Glomerular visceral epithelial cell (primary cell): ENCODE data around the gene DGLUCY.
A peak's percentile ranks its signal among the peaks of the same experiment; 100 is the strongest.
"Not testable (repeated sequence)": the region's sequence is repeated elsewhere in the genome, so short reads cannot be mapped to it uniquely, and the experiment has no call there.

Experiments
- DNase-seq: peaks from one replicate; pipeline ENCODE4 v3.0.0-alpha.2; 2016; ENCODE audit errors: extremely low spot score

Gene DGLUCY

GRCh38 chr14:91207008-91207407 is 93.1 kb downstream of the DGLUCY start:
- DNase-seq: no peak

DNA sequence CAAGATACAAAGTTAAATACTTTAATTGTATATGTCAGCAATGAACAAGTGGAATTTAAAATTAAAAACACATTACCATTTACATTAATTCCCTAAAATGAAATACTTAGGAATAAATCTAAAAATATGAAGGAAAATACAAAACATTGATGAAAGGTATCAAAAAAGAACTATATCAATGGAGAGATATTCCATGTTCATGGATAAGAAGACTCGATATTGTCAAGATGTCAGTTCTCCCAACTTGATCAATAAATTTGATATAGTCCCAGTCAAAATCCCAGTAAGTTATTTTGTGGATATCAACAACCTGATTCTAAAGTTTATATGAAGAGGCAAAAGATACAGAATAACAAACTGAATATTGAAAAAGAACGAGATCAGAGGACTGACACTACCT is 97.1 kb downstream of the DGLUCY start:
- DNase-seq: no peak

DNA sequence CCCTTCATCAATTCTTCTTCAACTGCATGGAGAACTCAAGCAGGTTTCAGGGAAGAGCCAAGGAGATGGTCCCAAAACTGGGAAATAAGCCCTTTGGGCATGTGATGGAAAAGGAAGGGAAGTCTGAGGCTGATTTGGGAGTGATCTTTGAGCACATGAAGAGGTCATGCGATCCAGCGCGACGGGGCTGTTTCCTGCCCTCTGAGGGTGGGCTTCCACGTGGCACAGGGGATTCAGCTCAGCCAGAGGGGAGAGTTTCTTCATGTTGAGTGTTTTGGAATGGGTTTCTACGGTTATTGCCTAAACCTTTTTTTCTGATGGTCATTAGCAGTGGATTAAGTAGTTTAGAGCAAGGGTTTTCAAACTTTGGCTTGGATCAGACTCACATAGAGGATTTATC is 100.4 kb downstream of the DGLUCY start:
- DNase-seq: no peak

- no peak for DNase-seq
These were observed 101.5 kb downstream of the DGLUCY start for GRCh38 chr14:91215381-91215780.

DNA sequence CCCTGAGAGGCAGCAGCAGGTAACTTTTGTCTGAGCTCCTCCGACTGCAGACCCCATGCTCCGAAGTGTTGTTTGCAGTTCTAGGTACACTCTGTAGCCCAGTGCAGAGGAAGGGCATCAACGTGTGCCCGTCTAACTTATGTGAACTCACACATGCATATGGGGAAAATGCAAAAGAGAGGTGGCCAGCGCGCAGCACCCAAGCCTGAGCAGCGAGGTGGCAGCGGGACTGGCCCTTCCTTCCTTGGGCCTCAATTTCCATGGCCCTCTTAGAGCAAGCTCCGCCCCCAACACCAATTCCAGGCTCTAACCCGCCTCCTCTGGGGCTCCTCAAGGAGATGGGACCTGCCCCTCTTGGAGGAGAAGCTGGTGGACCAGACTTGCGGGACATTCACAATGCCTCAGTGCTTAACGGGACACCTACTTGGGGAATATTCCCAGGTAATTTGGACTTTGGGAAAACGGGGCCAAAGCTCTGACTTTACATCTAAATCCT is 102.9 kb downstream of the DGLUCY start:
- DNase-seq: no peak

DNA sequence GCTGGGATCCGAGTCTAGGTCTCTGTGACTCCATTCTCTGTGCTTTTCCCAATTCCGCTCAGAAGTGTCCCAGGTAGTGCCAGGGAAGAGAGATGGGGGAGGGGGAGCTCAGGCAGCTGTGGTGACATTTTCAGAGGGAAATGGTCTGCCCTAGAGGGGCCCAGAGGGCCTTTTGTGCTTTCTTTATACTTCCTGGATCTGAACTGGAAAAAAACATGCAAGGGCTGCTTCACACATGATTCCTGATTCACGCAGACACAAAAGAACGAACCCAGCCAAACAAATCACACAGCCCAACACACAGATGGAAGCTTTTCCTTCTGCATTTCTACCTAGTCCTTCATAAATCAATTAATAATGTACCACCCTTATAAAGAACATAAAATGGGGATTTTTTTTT is 104.1 kb downstream of the DGLUCY start:
- no peak for DNase-seq

DNA sequence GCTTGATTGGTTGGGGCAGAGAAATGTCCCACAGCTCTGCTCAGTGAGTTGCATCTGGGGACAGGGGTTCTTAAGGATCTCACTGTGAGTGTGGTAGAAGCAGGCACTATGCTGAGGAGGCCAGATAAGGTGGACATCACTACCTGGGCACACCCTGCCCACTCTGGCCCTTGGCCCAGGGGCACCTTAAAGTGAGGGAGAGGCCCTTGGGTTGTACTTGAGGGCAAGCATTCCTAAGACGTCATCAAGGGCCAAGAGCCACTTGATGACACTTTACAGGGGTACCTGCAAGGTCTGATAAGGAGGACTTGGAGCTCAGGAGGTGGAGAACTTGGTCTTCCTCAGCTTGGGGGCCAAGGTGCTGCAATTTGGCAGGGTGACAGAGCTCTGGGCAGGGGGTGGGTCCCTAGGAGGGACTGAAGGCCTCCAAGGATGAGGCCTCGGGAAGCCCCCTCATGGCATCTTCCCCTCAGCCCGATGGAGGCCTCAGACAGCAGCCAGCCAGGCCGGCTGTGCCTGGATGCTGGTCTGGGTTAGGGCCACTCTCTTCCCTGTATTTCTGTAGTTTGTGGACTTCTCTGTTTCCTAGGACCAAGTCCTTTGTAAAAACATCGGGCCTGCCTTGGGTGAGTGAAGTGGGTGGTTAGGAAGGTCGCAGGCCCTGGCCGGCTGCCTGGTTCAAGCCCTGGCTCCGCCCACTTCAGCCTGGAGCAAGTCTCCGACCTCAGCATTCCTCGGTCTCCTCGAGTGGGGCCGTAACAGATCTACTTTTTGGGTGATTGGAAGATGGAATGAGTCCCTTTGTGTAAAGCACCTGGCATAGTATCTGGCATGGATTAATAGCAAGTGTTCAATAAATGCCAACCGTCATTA is 105.9 kb downstream of the DGLUCY start:
- DNase-seq: no peak

DNA sequence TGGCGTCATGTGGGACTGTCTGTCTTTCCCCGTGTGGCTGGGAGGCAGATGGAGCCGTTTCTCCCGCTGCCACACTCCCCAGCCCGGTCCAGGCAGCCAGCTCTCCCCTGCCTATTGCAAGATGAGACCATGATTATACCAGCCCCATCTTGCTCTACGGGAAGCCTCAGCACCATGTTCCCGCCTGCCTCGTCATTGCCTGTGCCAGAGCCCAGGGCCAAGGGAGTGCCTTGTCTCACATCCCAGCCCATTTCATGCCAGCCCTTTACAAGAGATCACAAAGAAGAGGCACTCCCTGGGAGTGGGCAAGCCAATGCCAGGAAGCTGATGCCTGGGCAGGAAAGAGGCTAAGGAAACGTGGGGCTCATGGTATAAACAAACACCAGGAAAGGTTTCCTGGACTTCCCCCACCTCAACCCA is 106.7 kb downstream of the DGLUCY start:
- no peak for DNase-seq

DNA sequence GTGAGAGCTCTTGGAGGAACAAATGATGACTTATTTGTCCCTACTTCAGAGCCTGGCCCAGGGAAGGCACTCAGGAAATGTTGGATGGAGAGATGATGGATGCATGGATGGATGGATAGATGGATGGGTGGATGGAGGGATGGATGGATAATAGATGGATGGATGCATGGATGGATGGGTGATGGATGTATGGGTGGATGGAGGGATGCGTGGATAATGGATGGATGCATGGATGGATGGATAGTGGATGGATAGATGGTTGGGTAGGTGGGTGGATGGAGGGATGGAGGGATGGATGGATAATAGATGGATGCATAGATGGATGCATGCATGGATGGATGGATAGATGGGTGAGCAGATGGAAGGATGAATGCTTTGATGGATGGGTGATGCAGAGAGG is 107.4 kb downstream of the DGLUCY start:
- DNase-seq: no peak

DNA sequence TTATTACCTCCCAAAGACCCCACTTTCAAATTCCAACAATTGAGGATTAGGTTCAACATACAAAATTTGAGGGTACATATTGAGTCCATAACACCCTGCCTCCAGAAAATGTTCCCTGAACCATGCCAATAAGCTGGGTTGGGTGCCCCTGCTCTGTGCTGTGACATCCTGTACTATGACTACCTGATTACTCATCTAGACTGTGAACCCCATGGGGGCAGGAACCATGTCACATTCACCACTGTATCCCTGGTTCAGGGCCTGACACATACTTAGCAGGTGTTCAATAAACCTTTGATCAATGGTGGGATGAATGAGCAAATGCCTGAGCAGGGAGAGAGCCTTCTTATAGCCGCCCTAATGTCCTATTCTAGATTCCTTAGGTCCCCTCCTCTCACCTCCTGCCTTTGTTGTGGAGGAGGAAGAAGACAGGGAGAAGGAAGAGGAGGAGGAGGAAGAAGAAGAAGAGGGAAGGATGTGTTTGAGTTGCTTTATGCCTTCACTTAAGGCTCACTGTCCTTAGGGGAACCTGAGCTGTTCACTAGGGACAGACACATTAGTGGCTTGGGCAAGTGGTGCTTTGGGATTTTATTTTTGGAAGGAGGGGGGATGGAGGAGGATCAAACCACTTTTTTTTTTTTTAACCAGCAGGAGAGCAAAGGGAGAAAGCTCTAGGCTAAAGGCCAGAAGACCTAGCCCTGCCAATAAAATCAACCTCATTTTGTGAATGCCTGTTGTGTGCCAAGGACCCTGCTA is 109.3 kb downstream of the DGLUCY start:
- no peak for DNase-seq

DNA sequence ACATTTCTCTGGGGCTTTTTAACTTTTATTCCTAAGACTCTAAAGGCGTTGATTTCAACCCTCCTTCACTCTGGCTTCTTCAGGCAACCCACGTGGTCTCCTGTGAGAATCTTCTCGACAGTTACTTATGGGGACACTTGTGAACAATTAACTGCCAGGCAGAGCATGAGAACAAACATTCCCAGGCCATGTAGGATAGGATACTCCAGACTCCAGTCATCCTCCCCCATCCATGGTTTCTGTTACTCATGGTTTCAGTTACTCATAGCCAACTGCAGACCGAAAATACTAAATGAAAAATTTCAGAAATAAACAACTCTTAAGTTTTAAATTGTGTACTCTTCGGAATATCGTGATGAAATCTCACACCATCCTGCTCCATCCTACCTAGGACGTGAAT is 111.2 kb downstream of the DGLUCY start:
- DNase-seq: peak; percentile 24

DNA sequence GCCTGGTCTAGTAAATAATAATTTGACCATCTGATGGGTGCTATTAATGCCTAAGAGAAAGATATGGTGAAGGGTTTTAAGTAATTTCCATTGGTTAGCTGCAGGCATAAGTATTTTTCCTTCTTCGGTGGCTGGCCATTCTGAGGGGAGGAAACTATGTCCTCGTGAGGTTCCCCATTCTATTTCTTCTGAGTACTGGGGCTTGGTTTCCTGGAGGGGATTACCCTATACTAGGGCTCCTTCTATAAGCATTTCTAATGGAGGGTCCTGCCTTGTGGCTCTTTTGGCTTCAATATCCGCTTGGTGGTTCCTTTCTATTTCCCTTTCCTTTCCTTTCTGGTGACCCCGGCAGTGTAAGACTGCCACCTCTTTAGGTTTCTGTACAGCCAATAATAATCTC is 112.5 kb downstream of the DGLUCY start:
- not testable (repeated sequence) for DNase-seq

DNA sequence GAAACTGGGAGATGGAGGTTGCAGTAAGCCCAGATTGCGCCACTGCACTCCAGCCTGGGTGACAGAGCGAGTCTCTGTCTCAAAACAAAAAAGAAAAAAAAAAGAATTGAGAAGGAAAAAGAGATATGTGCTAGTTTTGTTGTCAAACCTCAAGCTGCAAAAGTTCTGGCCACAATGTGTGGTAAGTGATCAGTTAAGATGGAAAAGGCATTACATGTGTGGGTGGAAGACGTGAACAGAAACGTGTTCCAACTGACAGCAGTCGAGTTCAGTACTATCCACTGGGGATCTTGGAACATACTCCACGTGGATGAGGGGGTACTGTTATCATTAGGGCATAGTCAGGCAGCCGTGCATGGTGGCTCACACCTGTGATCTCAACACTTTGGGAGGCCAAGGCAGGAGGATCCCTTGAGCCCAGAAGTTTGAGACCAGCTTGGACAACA is 113.3 kb downstream of the DGLUCY start:
- no peak for DNase-seq

- peak; percentile 83 for DNase-seq
These were observed 114.5 kb downstream of the DGLUCY start for GRCh38 chr14:91228112-91229004.

- DNase-seq: no peak
These were observed 115.1 kb downstream of the DGLUCY start for GRCh38 chr14:91229005-91229382.

DNA sequence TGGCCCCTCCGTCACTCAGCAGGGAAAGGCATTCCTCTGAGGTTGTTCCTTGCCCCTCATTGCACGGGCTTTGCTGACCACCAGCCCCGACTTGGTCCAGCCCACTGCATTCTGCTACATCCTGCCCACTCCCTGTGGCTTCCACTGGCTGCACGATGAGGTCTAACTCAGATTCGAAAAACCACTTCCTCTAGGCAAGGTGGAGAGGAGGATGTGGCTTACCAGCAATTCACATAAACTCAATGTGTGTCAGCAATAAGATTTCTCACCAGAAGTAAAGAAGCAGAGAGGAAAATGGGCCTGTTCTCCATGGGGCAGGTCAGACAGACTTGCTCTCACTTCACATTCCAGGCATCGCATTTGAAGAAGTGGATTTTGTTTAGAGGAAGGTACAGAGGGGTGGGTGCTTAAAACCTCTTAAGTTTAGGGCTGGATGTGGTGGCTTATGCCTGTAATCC is 115.9 kb downstream of the DGLUCY start:
- peak; percentile 89 for DNase-seq

DNA sequence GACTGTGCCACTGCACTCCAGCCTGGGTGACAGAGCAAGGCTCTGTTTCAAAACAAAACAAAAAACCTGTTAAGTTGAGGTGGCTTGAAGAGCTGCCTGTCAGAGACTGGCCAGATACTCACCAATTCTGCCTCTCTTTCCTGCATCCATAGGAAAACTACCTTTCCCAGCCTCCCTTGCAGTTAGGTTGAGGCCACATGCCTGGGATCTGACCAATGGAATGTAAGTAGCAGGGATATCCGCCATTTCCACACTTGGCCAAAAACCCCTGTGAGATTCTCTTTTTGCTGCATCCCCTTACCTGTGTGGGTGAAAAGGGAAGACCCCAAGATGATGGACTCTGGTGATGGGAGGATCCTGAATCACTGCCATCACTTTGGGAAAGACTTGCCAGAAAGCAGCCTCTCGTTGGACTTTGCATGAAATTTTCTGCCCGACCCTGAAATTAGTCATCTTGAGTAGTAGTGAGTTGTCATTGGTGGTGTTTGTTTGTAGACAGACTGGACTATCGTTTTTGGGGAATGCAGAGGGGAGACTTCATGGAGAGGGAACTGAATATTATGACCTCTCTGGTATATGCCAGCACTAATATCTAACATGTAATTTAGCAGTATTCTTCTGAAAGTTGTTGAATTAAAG is 116.6 kb downstream of the DGLUCY start:
- DNase-seq: no peak

GRCh38 chr14:91231446-91231845 is 117.6 kb downstream of the DGLUCY start:
- no peak for DNase-seq

DNA sequence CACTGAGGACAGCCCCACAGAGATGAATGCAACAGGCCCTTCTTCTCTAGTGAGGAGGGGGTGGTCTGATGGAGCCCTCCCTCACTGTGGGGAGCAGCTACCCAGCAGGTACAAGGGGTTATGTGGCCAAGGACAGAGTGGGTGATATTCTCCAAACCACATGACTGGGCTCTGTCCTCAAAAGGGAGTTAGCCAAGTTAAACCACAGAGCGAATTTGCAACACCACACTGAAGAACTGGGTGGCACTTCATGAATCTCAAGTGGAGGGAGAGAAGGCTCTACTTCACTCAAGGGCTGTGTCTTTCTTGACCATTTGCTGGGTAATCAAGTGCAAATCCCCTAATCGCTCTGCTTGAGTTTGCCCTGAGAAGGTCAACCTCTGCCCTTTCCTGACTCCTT is 118.2 kb downstream of the DGLUCY start:
- no peak for DNase-seq

GRCh38 chr14:91232603-91233002 is 118.7 kb downstream of the DGLUCY start:
- no peak for DNase-seq
